ENCODE results near the gene CBL.

- TF ChIP-seq POLR2AphosphoS5 (IDR thresholded peaks at IDR 0.05; ENCODE audit: low read depth, low read length) (no peak), POLR2A (IDR thresholded peaks at IDR 0.05; ENCODE audit: low read depth, low read length) (no peak), TAF1 (IDR thresholded peaks at IDR 0.05; ENCODE audit: low read depth, low read length) (no peak), SPI1 (IDR thresholded peaks at IDR 0.05; ENCODE audit: low read depth, low read length) (no peak)
Observed at GRCh38 chr11:119282495-119282894, 76.4 kb downstream of the CBL start.

All from GM12891 (cell line).